Esophagus muscularis mucosa (tissue), 3 donors: ENCODE data around the gene NDUFS7.

ENCODE experiments used
- CTCF ChIP-seq, 3 experiments: fragments of 200-600 bp in 2 of 3; fragments of 450-650 bp in 1 of 3; sonication (generic) in 2 of 3; IDR thresholded peaks; one replicate each; pipeline ENCODE4 v1.5.1; 2017 to 2019; ENCODE audit warnings: antibody characterized with exemption in 3 of 3, mild to moderate bottlenecking in 2 of 3, moderate library complexity in 1 of 3
- POLR2A ChIP-seq: fragments of 450-650 bp; IDR thresholded peaks from one replicate; pipeline ENCODE4 v1.6.1; 2017; ENCODE audit warnings: antibody characterized with exemption, moderate library complexity, mild to moderate bottlenecking, low read depth

- TF ChIP-seq POLR2A (no peak), CTCF (IDR thresholded peaks at IDR 0.05) (no peak)
These were observed 14.4 kb upstream of the NDUFS7 start for GRCh38 chr19:1369214-1369805.
